Natural killer cell (primary cell): ENCODE results near the gene KAZN. TPM values are rescaled to one million over a fixed set of nuclear protein-coding genes. Genes with fewer than 3 reads are reported as not detected.

Experiments
- ATAC-seq, 3 donors: fragments of 150-1000 bp in 2 of 3; fragments of 200-7000 bp in 1 of 3; cut with Tn5 transposase; 1 replicate in 1 of 3; 2 replicates in 2 of 3; pipeline ENCODE4 v1.10.0; 2021; ENCODE audit warnings: mild to moderate bottlenecking in 2 of 3, moderate library complexity in 2 of 3
- DNase-seq, 2 donors: peaks; one replicate each; pipeline versions ENCODE4 v3.0.0 to v3.0.0-alpha.2; 2013 to 2021; ENCODE audit warnings: mixed read lengths in 1 of 2
- H3K27ac ChIP-seq: one replicate; pipeline ENCODE4 v1.5.1; 2013; ENCODE audit warnings: mild to moderate bottlenecking, low read length
- H3K27me3 ChIP-seq: one replicate; pipeline ENCODE4 v1.6.1; 2013; ENCODE audit warnings: low read length; ENCODE audit not compliant: control insufficient read depth, insufficient read depth
- H3K36me3 ChIP-seq: one replicate; pipeline ENCODE4 v1.6.1; 2013; ENCODE audit warnings: low read length; ENCODE audit not compliant: control insufficient read depth, insufficient read depth
- H3K4me1 ChIP-seq: one replicate; pipeline ENCODE4 v1.6.1; 2013; ENCODE audit warnings: low read length; ENCODE audit not compliant: control insufficient read depth, insufficient read depth
- H3K4me3 ChIP-seq: one replicate; pipeline ENCODE4 v1.5.1; 2013; ENCODE audit warnings: low read length
- H3K9me3 ChIP-seq: one replicate; pipeline ENCODE4 v1.6.1; 2013; ENCODE audit warnings: low read length; ENCODE audit not compliant: control insufficient read depth, insufficient read depth
- H3K27ac Mint-ChIP-seq, 2 donors: one replicate each; pipeline ENCODE4 v1.8.0; 2022; ENCODE audit warnings: mild to moderate bottlenecking in 2 of 2, mixed read lengths in 2 of 2, moderate library complexity in 1 of 2
- H3K27me3 Mint-ChIP-seq, 2 donors: one replicate each; pipeline ENCODE4 v1.8.0; 2022; ENCODE audit warnings: low read depth in 2 of 2, mixed read lengths in 2 of 2
- H3K36me3 Mint-ChIP-seq: one replicate; pipeline ENCODE4 v1.8.0; 2022; ENCODE audit warnings: mixed read lengths
- H3K4me1 Mint-ChIP-seq, 2 donors: one replicate each; pipeline ENCODE4 v1.8.0; 2022; ENCODE audit warnings: mixed read lengths in 2 of 2
- H3K4me3 Mint-ChIP-seq: one replicate; pipeline ENCODE4 v1.8.0; 2022; ENCODE audit warnings: mild to moderate bottlenecking, moderate library complexity, mixed read lengths
- H3K9me3 Mint-ChIP-seq, 2 donors: one replicate each; pipeline ENCODE4 v1.8.0; 2022; ENCODE audit warnings: mixed read lengths in 2 of 2
- CTCF ChIP-seq: fragments of 200-600 bp; IDR thresholded peaks from one replicate; pipeline ENCODE4 v1.8.0; 2022; ENCODE audit warnings: antibody characterized with exemption
- WGBS: methylation state at CpG from one replicate; pipeline ENCODE4 v1.1.7; 2013; ENCODE audit warnings: missing lambda C conversion rate; ENCODE audit not compliant: insufficient coverage; 5-methylcytosine and 5-hydroxymethylcytosine counted together
- intact Hi-C: fragments of 100-400 bp; cut with micrococcal nuclease; formaldehyde crosslinking; loops from one replicate; pipeline ENCODE4 v1.14.2; 2022
- total RNA-seq, 4 donors: library from RNA; stranded (reverse); fragments of 120-200 nt in 1 of 4; gene quantifications; one replicate each; pipeline versions ENCODE4 v1.2.3 to v1.2.4, GENCODE V29; 2013 to 2022

The KAZN gene
- total RNA-seq, 3 donors from 2014 or later (not counting 1 experiment from before 2014, with no cell fraction given), result 1.2 to 2.0 (median 1.7) TPM

GRCh38 chr1:15151871-15152270, 553.4 kb downstream of the KAZN start:
- Mint-ChIP-seq H3K9me3 (no peaks in the 10 kb centered on the region), H3K4me3 (no peak overlapping the region)

GRCh38 chr1:15152318-15153183, 554.1 kb downstream of the KAZN start:
- H3K36me3 ChIP-seq, result no peaks in the 10 kb centered on the region
- no peaks in the 10 kb centered on the region for H3K9me3 Mint-ChIP-seq
- H3K4me3 Mint-ChIP-seq, result peak overlapping the region; percentile 58
- H3K27ac ChIP-seq, result no peak overlapping the region
- peaks cover 34% of the 10 kb centered on the region for H3K27me3 ChIP-seq
- H3K9me3 ChIP-seq, result no peaks in the 10 kb centered on the region
- ATAC-seq, result peak in 1 of 3 donors; percentile 40
- peaks cover 40% of the 10 kb centered on the region for H3K4me1 ChIP-seq
- H3K36me3 Mint-ChIP-seq, result no peaks in the 10 kb centered on the region
- H3K4me1 Mint-ChIP-seq, result peaks cover 19 to 20% of the 10 kb centered on the region in 2 donors
- TF ChIP-seq CTCF, result no peak
- intact Hi-C loops, result no loop called here
- WGBS, result 3% methylated on average over 56 of the region's 61 CpGs
- H3K27ac Mint-ChIP-seq, result no peak overlapping the region
- no peak for DNase-seq
- H3K4me3 ChIP-seq, result no peak overlapping the region
- H3K27me3 Mint-ChIP-seq, result peaks cover 34 to 43% of the 10 kb centered on the region in 2 donors

More at GRCh38 chr1:15151871-15152270, 553.4 kb downstream of the KAZN start:
- no peak overlapping the region for H3K27ac Mint-ChIP-seq
- Histone ChIP-seq H3K4me3 (no peak overlapping the region), H3K27me3 (peaks cover 34% of the 10 kb centered on the region), H3K4me1 (peaks cover 40% of the 10 kb centered on the region), H3K36me3 (no peaks in the 10 kb centered on the region), H3K27ac (no peak overlapping the region), H3K9me3 (no peaks in the 10 kb centered on the region)
- DNase-seq (no peak), ATAC-seq (no peak)
- intact Hi-C loops, result no loop called here
- TF ChIP-seq CTCF, result no peak
- H3K27me3 Mint-ChIP-seq, result peaks cover 34 to 47% of the 10 kb centered on the region in 2 donors
- 100% methylated on average over 1 of the region's 3 CpGs for WGBS
- H3K4me1 Mint-ChIP-seq, result peaks cover 19 to 20% of the 10 kb centered on the region in 2 donors
- no peaks in the 10 kb centered on the region for H3K36me3 Mint-ChIP-seq

GRCh38 chr1:15153184-15153841, 554.8 kb downstream of the KAZN start, which contains the start of gene TMEM51:
Gene TMEM51, plus strand, starts transcription at chr1:15153747. Its CDS starts 61,341 bp downstream, at chr1:15215088.
- ATAC-seq (peak in 1 of 3 donors; percentile 29), DNase-seq (no peak)
- Mint-ChIP-seq H3K9me3 (no peaks in the 10 kb centered on the region), H3K27ac (no peak within 1 kb of the TSS), H3K4me3 (peak within 1 kb of the TSS; percentile 76), H3K4me1 (peaks cover 19 to 20% of the 10 kb centered on the region in 2 donors), H3K36me3 (no peaks in the 10 kb centered on the region), H3K27me3 (peaks cover 34 to 43% of the 10 kb centered on the region in 2 donors)
- no peaks in the 10 kb centered on the region for H3K9me3 ChIP-seq
- intact Hi-C loops, result no loop called here
- under 1% methylated on average over 48 of the region's 56 CpGs for WGBS
- H3K27me3 ChIP-seq, result peaks cover 34% of the 10 kb centered on the region
- H3K4me3 ChIP-seq, result no peak within 1 kb of the TSS
- H3K4me1 ChIP-seq, result peaks cover 40% of the 10 kb centered on the region
- no peak for TF ChIP-seq CTCF
- H3K36me3 ChIP-seq, result no peaks in the 10 kb centered on the region
- H3K27ac ChIP-seq, result no peak within 1 kb of the TSS
